HuH-7 (cell line): Measurements from ENCODE around the gene DOCK3.
A peak's percentile ranks its signal among the peaks of the same experiment; 100 is the strongest.
"Not testable (repeated sequence)": the region's sequence is repeated elsewhere in the genome, so short reads cannot be mapped to it uniquely, and the experiment has no call there.

Experiments used
- DNase-seq: peaks from one replicate; pipeline ENCODE4 v3.0.0; 2011; ENCODE audit warnings: low spot score

The DOCK3 gene

GRCh38 chr3:51368276-51368675, 693.5 kb downstream of the DOCK3 start:
- DNase-seq = not testable (repeated sequence)

- DNase-seq = no peak
Measured at GRCh38 chr3:51371943-51372557, 697.3 kb downstream of the DOCK3 start.

GRCh38 chr3:51373658-51374421, 699.1 kb downstream of the DOCK3 start:
- no peak for DNase-seq

GRCh38 chr3:51374456-51374855, 699.7 kb downstream of the DOCK3 start:
- DNase-seq = no peak

GRCh38 chr3:51375136-51375535, 700.4 kb downstream of the DOCK3 start:
- no peak for DNase-seq

- DNase-seq = no peak
Measured at GRCh38 chr3:51375571-51375970, 700.8 kb downstream of the DOCK3 start.

GRCh38 chr3:51378065-51378464, 703.3 kb downstream of the DOCK3 start:
- DNase-seq = no peak

- DNase-seq = no peak
Measured at GRCh38 chr3:51378726-51379125, 704.0 kb downstream of the DOCK3 start.

- DNase-seq = no peak
Measured at GRCh38 chr3:51379301-51379700, 704.6 kb downstream of the DOCK3 start.

GRCh38 chr3:51379746-51380455, 705.2 kb downstream of the DOCK3 start:
- no peak for DNase-seq

GRCh38 chr3:51380601-51381332, 706.0 kb downstream of the DOCK3 start:
- DNase-seq = no peak

GRCh38 chr3:51381333-51381705, 706.6 kb downstream of the DOCK3 start:
- no peak for DNase-seq

- no peak for DNase-seq
Measured at GRCh38 chr3:51382076-51382745, 707.5 kb downstream of the DOCK3 start.

- DNase-seq = no peak
Measured at GRCh38 chr3:51382947-51383578, 708.3 kb downstream of the DOCK3 start.

- DNase-seq = no peak
Measured at GRCh38 chr3:51384055-51384725, 709.5 kb downstream of the DOCK3 start.

- peak; percentile 100 for DNase-seq
Measured at GRCh38 chr3:51384726-51385473, 710.2 kb downstream of the DOCK3 start, which contains the start of gene MANF. MANF (plus strand) TSS chr3:51385291; CDS start chr3:51385343, 52 bp downstream.

GRCh38 chr3:51385621-51386091, 710.9 kb downstream of the DOCK3 start:
- DNase-seq = no peak

- no peak for DNase-seq
Measured at GRCh38 chr3:51386159-51386851, 711.6 kb downstream of the DOCK3 start.

- DNase-seq = no peak
Measured at GRCh38 chr3:51386852-51387229, 712.1 kb downstream of the DOCK3 start.
